Gastrocnemius medialis (tissue), 4 donors: ENCODE results near the gene PRND. TPM values are rescaled to one million over a fixed set of nuclear protein-coding genes. Genes with fewer than 3 reads are reported as not detected.

ENCODE experiments used
- ATAC-seq, 2 donors: fragments of 150-250 bp; one replicate each; pipeline ENCODE4 v1.9.1; 2016
- DNase-seq, 2 donors: peaks; one replicate each; pipeline ENCODE4 v3.0.0-alpha.2; 2019
- H3K27ac ChIP-seq, 4 donors: fragments of 200-600 bp; sonication (generic); 1 replicate in 1 of 4; 2 replicates in 3 of 4; pipeline ENCODE4 v1.5.1; 2016 to 2018; ENCODE audit warnings: mild to moderate bottlenecking in 2 of 4, moderate library complexity in 1 of 4
- H3K27me3 ChIP-seq, 3 donors: fragments of 200-600 bp; sonication (generic) in 2 of 3; 1 replicate in 1 of 3; 2 replicates in 2 of 3; pipeline versions ENCODE4 v1.5.1 to v1.6.0; 2016 to 2019; ENCODE audit warnings: mild to moderate bottlenecking in 1 of 3, moderate library complexity in 1 of 3
- H3K36me3 ChIP-seq, 2 donors: fragments of 200-600 bp; sonication (generic) in 1 of 2; one replicate each; pipeline ENCODE4 v1.5.1; 2017 to 2018
- H3K4me1 ChIP-seq, 2 donors: fragments of 200-600 bp; sonication (generic) in 1 of 2; one replicate each; pipeline ENCODE4 v1.5.1; 2016 to 2017; ENCODE audit warnings: mild to moderate bottlenecking in 2 of 2
- H3K4me3 ChIP-seq, 4 donors: fragments of 200-600 bp; sonication (generic) in 3 of 4; 1 replicate in 1 of 4; 2 replicates in 3 of 4; pipeline ENCODE4 v1.5.1; 2016 to 2019; ENCODE audit warnings: mild to moderate bottlenecking in 2 of 4
- H3K9me3 ChIP-seq, 3 donors: fragments of 200-600 bp; sonication (generic) in 2 of 3; 1 replicate in 1 of 3; 2 replicates in 2 of 3; pipeline ENCODE4 v1.5.1; 2016 to 2019
- CTCF ChIP-seq, 5 experiments: fragments of 450-650 bp in 3 of 5; fragments of 200-600 bp in 2 of 5; sonication (generic) in 2 of 5; IDR thresholded peaks in 4 of 5; conservative IDR thresholded peaks in 1 of 5; 1 replicate in 4 of 5; 2 replicates in 1 of 5; pipeline ENCODE4 v1.5.1; 2016 to 2019; ENCODE audit warnings: antibody characterized with exemption in 5 of 5, mild to moderate bottlenecking in 3 of 5, moderate library complexity in 3 of 5
- POLR2A ChIP-seq, 2 donors: fragments of 450-650 bp; IDR thresholded peaks; one replicate each; pipeline ENCODE4 v1.6.1; 2017; ENCODE audit warnings: antibody characterized with exemption in 2 of 2, mild to moderate bottlenecking in 2 of 2, moderate library complexity in 2 of 2
- in situ Hi-C, 4 donors: fragments of 200-750 bp; cut with MboI; loops; one replicate each; pipeline versions ENCODE4 v1.15.0 to v1.8.0; 2017; ENCODE audit warnings: low sequenced_read_pairs in 4 of 4
- intact Hi-C: fragments of 100-400 bp; cut with DNase I; formaldehyde crosslinking; loops from one replicate; pipeline ENCODE4 v1.15.1; 2023; ENCODE audit warnings: low total_unique reads
- total RNA-seq, 4 donors: library from RNA; depleted of rRNA; stranded (reverse); fragments of >200 nt; gene quantifications; one replicate each; pipeline versions ENCODE4 v1.1.0 to v1.2.3, GENCODE V29; 2016

PRND gene
- total RNA-seq, 4 donors from 2014 or later, result not detected

DNA sequence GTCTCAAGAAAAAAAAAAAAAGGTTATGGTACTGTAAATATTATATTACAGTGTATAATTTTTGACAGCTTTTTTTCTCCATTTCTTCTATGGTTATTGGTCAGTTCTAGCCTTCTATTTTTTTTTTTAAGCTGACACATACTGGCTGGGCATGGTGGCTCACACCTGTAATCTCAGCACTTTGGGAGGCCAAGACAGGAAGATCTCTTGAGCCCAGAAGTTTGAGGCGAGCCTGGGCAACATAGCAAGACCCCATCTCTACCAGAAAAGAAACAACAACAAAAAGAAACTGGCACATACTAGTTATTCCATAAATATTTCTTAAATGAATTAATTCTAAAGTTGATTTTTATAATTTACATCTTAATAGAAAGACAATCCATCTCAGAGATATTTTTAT, 27.6 kb upstream of the PRND start:
- in situ Hi-C loops (no loop called here), intact Hi-C loops (no loop called here)
- H3K9me3 ChIP-seq, result no peaks in the 10 kb centered on the region
- peaks cover 34 to 38% of the 10 kb centered on the region in 2 donors for H3K4me1 ChIP-seq
- H3K4me3 ChIP-seq, result no peak overlapping the region
- H3K36me3 ChIP-seq, result peaks cover 0 to 2% of the 10 kb centered on the region in 2 donors
- TF ChIP-seq POLR2A (IDR thresholded peaks at IDR 0.05), result no peak
- no peak for TF ChIP-seq CTCF (IDR thresholded peaks at IDR 0.05 in 4 of 5, conservative IDR thresholded peaks at IDR 0.05 in 1 of 5)
- DNase-seq (no peak), ATAC-seq (no peak)
- H3K27ac ChIP-seq, result no peak overlapping the region
- no peaks in the 10 kb centered on the region for H3K27me3 ChIP-seq

GRCh38 chr20:4697189-4697830, 24.4 kb upstream of the PRND start:
- H3K36me3 ChIP-seq, result peaks cover 0 to 17% of the 10 kb centered on the region in 2 donors
- no peak for TF ChIP-seq POLR2A (IDR thresholded peaks at IDR 0.05)
- no peak for TF ChIP-seq CTCF (IDR thresholded peaks at IDR 0.05 in 4 of 5, conservative IDR thresholded peaks at IDR 0.05 in 1 of 5)
- ATAC-seq (no peak), DNase-seq (no peak)
- peaks cover 5 to 6% of the 10 kb centered on the region in 2 donors for H3K4me1 ChIP-seq
- no peak overlapping the region for H3K27ac ChIP-seq
- H3K9me3 ChIP-seq, result no peaks in the 10 kb centered on the region
- H3K4me3 ChIP-seq, result no peak overlapping the region
- no peaks in the 10 kb centered on the region for H3K27me3 ChIP-seq
- in situ Hi-C loops (no loop called here), intact Hi-C loops (no loop called here)

DNA sequence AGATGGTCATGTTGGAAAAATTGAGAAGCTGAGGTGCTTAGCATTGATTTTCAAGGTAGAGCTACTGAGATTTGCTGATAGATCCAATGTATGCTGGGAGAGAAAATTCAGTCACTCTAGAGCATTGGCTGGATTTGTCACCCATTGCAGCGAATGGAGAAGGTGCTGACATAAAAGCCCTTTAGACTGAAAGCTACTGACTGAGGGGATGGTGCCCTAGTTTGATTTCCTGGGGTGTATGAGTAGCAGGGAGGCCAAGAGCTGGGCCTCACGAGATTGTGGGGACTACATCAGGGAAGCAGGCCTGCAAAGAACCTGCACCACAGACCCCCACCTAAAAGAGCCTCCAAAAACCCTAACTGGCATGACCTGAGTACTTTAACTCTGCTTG, 23.9 kb upstream of the PRND start:
- Histone ChIP-seq H3K27ac (no peak overlapping the region), H3K4me1 (peaks cover 5 to 6% of the 10 kb centered on the region in 2 donors), H3K4me3 (no peak overlapping the region), H3K9me3 (no peaks in the 10 kb centered on the region), H3K27me3 (no peaks in the 10 kb centered on the region), H3K36me3 (peaks cover 0 to 17% of the 10 kb centered on the region in 2 donors)
- in situ Hi-C loops, result no loop called here
- DNase-seq (no peak), ATAC-seq (no peak)
- TF ChIP-seq POLR2A (IDR thresholded peaks at IDR 0.05) (no peak), CTCF (IDR thresholded peaks at IDR 0.05 in 4 of 5, conservative IDR thresholded peaks at IDR 0.05 in 1 of 5) (no peak)
- intact Hi-C loops, result no loop called here

GRCh38 chr20:4699216-4699615, 22.5 kb upstream of the PRND start:
- in situ Hi-C loops, result no loop called here
- no peak for ATAC-seq
- no peak for DNase-seq
- H3K36me3 ChIP-seq, result peaks cover 0 to 17% of the 10 kb centered on the region in 2 donors
- H3K4me1 ChIP-seq, result peaks cover 5 to 12% of the 10 kb centered on the region in 2 donors
- H3K4me3 ChIP-seq, result no peak overlapping the region
- H3K27ac ChIP-seq, result no peak overlapping the region
- H3K9me3 ChIP-seq, result no peaks in the 10 kb centered on the region
- H3K27me3 ChIP-seq, result no peaks in the 10 kb centered on the region
- no peak for TF ChIP-seq POLR2A (IDR thresholded peaks at IDR 0.05)
- TF ChIP-seq CTCF (IDR thresholded peaks at IDR 0.05 in 4 of 5, conservative IDR thresholded peaks at IDR 0.05 in 1 of 5), result no peak
- intact Hi-C loops, result no loop called here

DNA sequence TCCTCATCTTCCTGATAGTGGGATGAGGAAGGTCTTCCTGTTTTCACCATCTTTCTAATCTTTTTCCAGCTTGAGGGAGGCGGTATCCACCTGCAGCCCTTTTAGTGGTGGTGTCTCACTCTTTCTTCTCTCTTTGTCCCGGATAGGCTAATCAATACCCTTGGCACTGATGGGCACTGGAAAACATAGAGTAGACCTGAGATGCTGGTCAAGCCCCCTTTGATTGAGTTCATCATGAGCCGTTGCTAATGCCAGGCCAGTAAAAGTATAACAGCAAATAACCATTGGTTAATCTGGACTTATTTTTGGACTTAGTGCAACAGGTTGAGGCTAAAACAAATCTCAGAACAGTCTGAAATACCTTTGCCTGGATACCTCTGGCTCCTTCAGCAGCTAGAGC, 21.8 kb upstream of the PRND start:
- Histone ChIP-seq H3K36me3 (peaks cover 0 to 17% of the 10 kb centered on the region in 2 donors), H3K27me3 (no peaks in the 10 kb centered on the region), H3K4me1 (peaks cover 5 to 12% of the 10 kb centered on the region in 2 donors), H3K4me3 (no peak overlapping the region), H3K27ac (no peak overlapping the region), H3K9me3 (no peaks in the 10 kb centered on the region)
- no peak for DNase-seq
- ATAC-seq, result no peak
- intact Hi-C loops, result no loop called here
- in situ Hi-C loops, result no loop called here
- no peak for TF ChIP-seq CTCF (IDR thresholded peaks at IDR 0.05 in 4 of 5, conservative IDR thresholded peaks at IDR 0.05 in 1 of 5)
